ENCODE measurements around the gene OTX1. TPM values are rescaled to one million over a fixed set of nuclear protein-coding genes. Genes with fewer than 3 reads are reported as not detected.

Gene OTX1
- total RNA-seq, 1 donor from 2014 or later = 0.10 TPM

- TF ChIP-seq CTCF (IDR thresholded peaks at IDR 0.05) = no peak
- Mint-ChIP-seq H3K36me3 (ENCODE audit: low read depth) (peaks cover 1% of the 10 kb centered on the region), H3K4me3 (ENCODE audit: unreplicated experiment) (no peak overlapping the region), H3K4me1 (ENCODE audit: low read depth) (no peaks in the 10 kb centered on the region), H3K27ac (ENCODE audit: unreplicated experiment) (no peak overlapping the region), H3K9me3 (ENCODE audit: low read depth) (peaks cover 6% of the 10 kb centered on the region), H3K27me3 (ENCODE audit: low read depth) (peaks cover 34% of the 10 kb centered on the region)
- no peak for DNase-seq (ENCODE audit: low spot score)
Measured at GRCh38 chr2:63086687-63087086, 36.1 kb downstream of the OTX1 start.

DNA sequence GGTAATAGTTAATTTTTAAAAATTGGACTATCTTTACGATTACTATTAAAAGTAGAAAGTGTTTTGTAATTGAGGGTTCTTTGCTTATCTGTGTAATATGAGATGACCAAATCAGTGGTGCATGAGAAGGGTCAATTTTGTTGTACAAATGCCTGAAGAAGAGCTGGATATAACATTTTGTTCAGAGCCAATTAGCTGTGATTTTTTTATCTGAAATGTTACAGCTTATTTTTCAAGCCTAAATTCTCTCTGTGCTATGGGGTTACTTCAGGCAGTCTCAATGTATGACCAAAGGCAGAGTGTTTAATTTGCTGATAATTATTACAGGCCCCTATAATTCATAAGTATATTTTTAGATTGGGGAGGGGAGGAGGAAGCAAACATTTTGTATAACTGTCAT is 41.8 kb downstream of the OTX1 start:
- Mint-ChIP-seq H3K4me1 (ENCODE audit: low read depth) (no peaks in the 10 kb centered on the region), H3K36me3 (ENCODE audit: low read depth) (peaks cover 1% of the 10 kb centered on the region), H3K27ac (ENCODE audit: unreplicated experiment) (no peak overlapping the region), H3K27me3 (ENCODE audit: low read depth) (peaks cover 23% of the 10 kb centered on the region), H3K9me3 (ENCODE audit: low read depth) (peaks cover 10% of the 10 kb centered on the region), H3K4me3 (ENCODE audit: unreplicated experiment) (no peak overlapping the region)
- no peak for DNase-seq (ENCODE audit: low spot score)
- no peak for TF ChIP-seq CTCF (IDR thresholded peaks at IDR 0.05)

GRCh38 chr2:63092857-63093256 is 42.2 kb downstream of the OTX1 start:
- DNase-seq (ENCODE audit: low spot score) = no peak
- Mint-ChIP-seq H3K36me3 (ENCODE audit: low read depth) (peaks cover 1% of the 10 kb centered on the region), H3K27me3 (ENCODE audit: low read depth) (peaks cover 23% of the 10 kb centered on the region), H3K27ac (ENCODE audit: unreplicated experiment) (no peak overlapping the region), H3K9me3 (ENCODE audit: low read depth) (peaks cover 10% of the 10 kb centered on the region), H3K4me1 (ENCODE audit: low read depth) (no peaks in the 10 kb centered on the region), H3K4me3 (ENCODE audit: unreplicated experiment) (no peak overlapping the region)
- TF ChIP-seq CTCF (IDR thresholded peaks at IDR 0.05) = no peak

GRCh38 chr2:63093502-63093901 is 42.9 kb downstream of the OTX1 start:
- no peak for TF ChIP-seq CTCF (IDR thresholded peaks at IDR 0.05)
- H3K9me3 Mint-ChIP-seq (ENCODE audit: low read depth) = peaks cover 10% of the 10 kb centered on the region
- no peak for DNase-seq (ENCODE audit: low spot score)
- H3K27ac Mint-ChIP-seq (ENCODE audit: unreplicated experiment) = no peak overlapping the region
- H3K27me3 Mint-ChIP-seq (ENCODE audit: low read depth) = peaks cover 23% of the 10 kb centered on the region
- H3K36me3 Mint-ChIP-seq (ENCODE audit: low read depth) = peaks cover 1% of the 10 kb centered on the region
- H3K4me3 Mint-ChIP-seq (ENCODE audit: unreplicated experiment) = no peak overlapping the region
- no peaks in the 10 kb centered on the region for H3K4me1 Mint-ChIP-seq (ENCODE audit: low read depth)

DNA sequence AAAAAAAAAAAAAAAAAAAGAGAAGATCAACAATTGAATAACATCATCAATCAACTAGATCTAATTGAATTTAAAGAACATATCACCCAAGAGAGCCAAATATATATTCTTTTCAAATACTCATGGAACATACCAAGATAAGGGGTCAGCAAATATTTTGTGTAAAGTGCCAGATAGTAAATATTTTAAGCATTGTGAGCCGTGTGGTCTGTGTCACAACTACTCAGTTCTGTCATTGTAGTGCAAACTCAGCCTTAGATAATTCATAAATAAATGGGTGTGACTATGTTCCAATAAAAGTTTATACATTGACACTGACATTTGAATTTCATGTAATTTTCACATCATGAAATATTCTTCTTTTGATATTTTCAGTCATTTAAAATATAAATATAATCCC is 45.9 kb downstream of the OTX1 start:
- Mint-ChIP-seq H3K27me3 (ENCODE audit: low read depth) (peaks cover 16% of the 10 kb centered on the region), H3K4me1 (ENCODE audit: low read depth) (no peaks in the 10 kb centered on the region), H3K27ac (ENCODE audit: unreplicated experiment) (no peak overlapping the region), H3K4me3 (ENCODE audit: unreplicated experiment) (no peak overlapping the region), H3K36me3 (ENCODE audit: low read depth) (no peaks in the 10 kb centered on the region), H3K9me3 (ENCODE audit: low read depth) (peaks cover 17% of the 10 kb centered on the region)
- no peak for TF ChIP-seq CTCF (IDR thresholded peaks at IDR 0.05)
- DNase-seq (ENCODE audit: low spot score) = no peak
